Transverse colon (tissue), 4 donors: ENCODE data around the gene OLFML2A. TPM values are rescaled to one million over a fixed set of nuclear protein-coding genes. Genes with fewer than 3 reads are reported as not detected.

ENCODE experiments used
- DNase-seq: peaks from one replicate; pipeline ENCODE4 v3.0.0-alpha.2; 2019
- H3K27ac ChIP-seq, 4 donors: fragments of 200-600 bp; sonication (generic); 2 replicates each; pipeline ENCODE4 v1.5.1; 2016 to 2018; ENCODE audit warnings: inconsistent platforms in 4 of 4
- H3K27me3 ChIP-seq: fragments of 200-600 bp; sonication (generic); 2 replicates; pipeline ENCODE4 v1.5.1; 2017; ENCODE audit warnings: inconsistent platforms
- H3K36me3 ChIP-seq, 4 donors: fragments of 200-600 bp; sonication (generic); 2 replicates each; pipeline ENCODE4 v1.5.1; 2017 to 2019; ENCODE audit warnings: inconsistent platforms in 4 of 4
- H3K4me1 ChIP-seq, 4 donors: fragments of 200-600 bp; sonication (generic); 2 replicates each; pipeline ENCODE4 v1.5.1; 2017 to 2020; ENCODE audit warnings: inconsistent platforms in 4 of 4
- H3K4me3 ChIP-seq, 4 donors: fragments of 200-600 bp; sonication (generic); 1 replicate in 1 of 4; 2 replicates in 3 of 4; pipeline versions ENCODE4 v1.5.1 to v1.6.1; 2017 to 2019; ENCODE audit warnings: inconsistent platforms in 4 of 4
- H3K9me3 ChIP-seq, 2 donors: fragments of 200-600 bp; sonication (generic); 2 replicates each; pipeline ENCODE4 v1.5.1; 2017 to 2019; ENCODE audit warnings: inconsistent platforms in 2 of 2
- EP300 ChIP-seq: sonication (generic); formaldehyde crosslinking; IDR thresholded peaks from one replicate; pipeline ENCODE4 v1.6.1; 2017; ENCODE audit warnings: antibody characterized with exemption, low read depth
- POLR2A ChIP-seq: fragments of 450-650 bp; IDR thresholded peaks from one replicate; pipeline ENCODE4 v1.6.1; 2016; ENCODE audit warnings: antibody characterized with exemption, mild to moderate bottlenecking, moderate library complexity
- POLR2AphosphoS5 ChIP-seq, 3 donors: sonication (generic); formaldehyde crosslinking; IDR thresholded peaks; one replicate each; pipeline ENCODE4 v1.6.1; 2016; ENCODE audit warnings: antibody characterized with exemption in 3 of 3
- WGBS, 2 donors: methylation state at CpG; one replicate each; pipeline ENCODE4 v1.1.5; 2018; ENCODE audit warnings: low coverage in 1 of 2; 5-methylcytosine and 5-hydroxymethylcytosine counted together
- in situ Hi-C, 4 donors: fragments of 200-750 bp; cut with MboI; loops; one replicate each; pipeline versions ENCODE4 v1.15.0 to v1.15.1; 2017; ENCODE audit warnings: low sequenced_read_pairs in 3 of 4, low pct_ligation_motif_present in 1 of 4, low pct_unique_long_range_greater_than_20kb in 1 of 4
- intact Hi-C: fragments of 100-400 bp; cut with DNase I; formaldehyde crosslinking; loops from one replicate; pipeline ENCODE4 v1.15.1; 2023; ENCODE audit warnings: low total_unique reads
- total RNA-seq, 4 donors: library from RNA; depleted of rRNA; stranded (reverse); fragments of >200 nt; gene quantifications; one replicate each; pipeline ENCODE4 v1.1.0, GENCODE V29; 2016
- TF ChIP-seq, protein P1 (sequence below), 5 experiments: fragments of 200-600 bp in 3 of 5; fragments of 450-650 bp in 2 of 5; sonication (generic) in 3 of 5; IDR thresholded peaks; 1 replicate in 2 of 5; 2 replicates in 3 of 5; pipeline ENCODE4 v1.5.1; 2016 to 2017; ENCODE audit warnings: antibody characterized with exemption in 5 of 5, inconsistent platforms in 3 of 5, mild to moderate bottlenecking in 2 of 5, moderate library complexity in 1 of 5

The OLFML2A gene
- total RNA-seq, 4 donors from 2014 or later = 9.4 to 59.1 (median 16.0) TPM

DNA sequence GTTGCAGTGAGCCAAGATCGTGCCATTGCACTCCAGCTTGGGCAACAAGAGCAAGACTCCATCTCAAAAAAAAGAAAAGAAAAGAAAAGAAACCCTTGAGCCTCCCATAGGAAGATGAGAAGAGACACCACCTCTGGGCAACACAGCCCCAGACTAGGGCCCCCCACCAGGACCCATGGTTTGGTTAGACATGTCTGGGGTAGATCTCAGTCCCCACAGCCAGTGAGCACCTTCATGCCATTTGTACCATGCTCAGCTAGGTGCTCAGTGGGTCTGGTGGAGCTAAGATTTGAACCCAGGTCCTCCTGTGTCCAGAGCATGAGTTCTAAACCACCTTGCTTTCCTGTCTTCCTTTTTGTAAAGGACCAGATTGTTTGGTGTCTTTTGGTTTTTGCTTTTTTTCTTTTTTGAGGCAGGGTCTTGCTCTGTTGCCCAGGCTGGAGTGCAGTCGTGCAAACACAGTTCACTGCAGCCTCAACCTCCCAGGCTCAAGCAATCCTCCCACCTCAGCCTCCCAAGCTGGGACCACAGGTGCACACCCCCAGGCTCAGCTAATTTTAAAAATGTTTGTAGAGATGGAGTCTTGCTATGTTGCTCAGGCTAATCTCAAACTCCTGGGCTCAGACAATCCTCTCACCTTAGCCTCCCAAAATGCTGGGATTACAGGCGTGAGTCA, 11.7 kb downstream of the OLFML2A start:
- H3K27me3 ChIP-seq = no peaks in the 10 kb centered on the region
- H3K36me3 ChIP-seq = no peaks in the 10 kb centered on the region
- 83 to 93% methylated on average over 2 to 3 of the region's 3 CpGs for WGBS, 2 donors
- no peak overlapping the region for H3K27ac ChIP-seq
- peaks cover 0 to 2% (median 0%) of the 10 kb centered on the region in 4 donors for H3K4me1 ChIP-seq
- no peak for DNase-seq
- in situ Hi-C loops = loop anchor here in 2 of 4 donors (25.0 kb wide), 1 partner anchor 349 kb away; the partner anchor contains the start of gene SCAI (in 2 of the 2)
- TF ChIP-seq POLR2A (no peak), EP300 (no peak), POLR2AphosphoS5 (IDR thresholded peaks at IDR 0.05) (no peak)
- TF ChIP-seq, protein P1, sequence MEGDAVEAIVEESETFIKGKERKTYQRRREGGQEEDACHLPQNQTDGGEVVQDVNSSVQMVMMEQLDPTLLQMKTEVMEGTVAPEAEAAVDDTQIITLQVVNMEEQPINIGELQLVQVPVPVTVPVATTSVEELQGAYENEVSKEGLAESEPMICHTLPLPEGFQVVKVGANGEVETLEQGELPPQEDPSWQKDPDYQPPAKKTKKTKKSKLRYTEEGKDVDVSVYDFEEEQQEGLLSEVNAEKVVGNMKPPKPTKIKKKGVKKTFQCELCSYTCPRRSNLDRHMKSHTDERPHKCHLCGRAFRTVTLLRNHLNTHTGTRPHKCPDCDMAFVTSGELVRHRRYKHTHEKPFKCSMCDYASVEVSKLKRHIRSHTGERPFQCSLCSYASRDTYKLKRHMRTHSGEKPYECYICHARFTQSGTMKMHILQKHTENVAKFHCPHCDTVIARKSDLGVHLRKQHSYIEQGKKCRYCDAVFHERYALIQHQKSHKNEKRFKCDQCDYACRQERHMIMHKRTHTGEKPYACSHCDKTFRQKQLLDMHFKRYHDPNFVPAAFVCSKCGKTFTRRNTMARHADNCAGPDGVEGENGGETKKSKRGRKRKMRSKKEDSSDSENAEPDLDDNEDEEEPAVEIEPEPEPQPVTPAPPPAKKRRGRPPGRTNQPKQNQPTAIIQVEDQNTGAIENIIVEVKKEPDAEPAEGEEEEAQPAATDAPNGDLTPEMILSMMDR (IDR thresholded peaks at IDR 0.05) = no peak
- intact Hi-C loops = no loop called here
- no peaks in the 10 kb centered on the region for H3K9me3 ChIP-seq
- no peak overlapping the region for H3K4me3 ChIP-seq

DNA sequence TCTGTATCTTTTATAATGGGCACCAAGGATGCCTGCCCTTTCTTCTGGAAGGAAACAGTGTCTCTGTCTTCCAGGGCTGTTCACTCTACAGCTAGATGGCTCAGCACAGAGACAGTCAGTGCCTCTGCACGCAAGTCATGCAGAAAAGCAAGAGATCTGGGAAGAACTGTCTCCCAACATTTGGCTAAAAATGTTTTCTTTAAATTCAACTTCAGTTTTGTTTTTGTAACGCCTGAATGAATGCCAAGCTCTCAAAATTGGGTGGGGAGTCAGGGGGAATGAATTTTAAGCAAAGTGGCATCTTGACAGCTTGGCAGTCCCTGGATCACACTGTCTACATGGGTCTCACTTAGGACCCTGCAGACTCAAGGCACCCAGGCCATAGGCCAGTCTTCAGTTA, 12.6 kb downstream of the OLFML2A start:
- intact Hi-C loops (no loop called here), in situ Hi-C loops (loop anchor here in 2 of 4 donors (25.0 kb wide), 1 partner anchor 348 kb away; the partner anchor contains the start of gene SCAI (in 2 of the 2))
- H3K9me3 ChIP-seq = no peaks in the 10 kb centered on the region
- H3K4me3 ChIP-seq = no peak overlapping the region
- no peak for DNase-seq
- TF ChIP-seq, protein P1 (IDR thresholded peaks at IDR 0.05) = no peak
- TF ChIP-seq EP300 (no peak), POLR2AphosphoS5 (IDR thresholded peaks at IDR 0.05) (no peak), POLR2A (no peak)
- H3K4me1 ChIP-seq = no peaks in the 10 kb centered on the region
- H3K27me3 ChIP-seq = no peaks in the 10 kb centered on the region
- no peaks in the 10 kb centered on the region for H3K36me3 ChIP-seq
- H3K27ac ChIP-seq = no peak overlapping the region
- 76% methylated on average over 2 of the region's 2 CpGs; no CpG with 5 or more reads in 1 of the 2 donors for WGBS, 2 donors

DNA sequence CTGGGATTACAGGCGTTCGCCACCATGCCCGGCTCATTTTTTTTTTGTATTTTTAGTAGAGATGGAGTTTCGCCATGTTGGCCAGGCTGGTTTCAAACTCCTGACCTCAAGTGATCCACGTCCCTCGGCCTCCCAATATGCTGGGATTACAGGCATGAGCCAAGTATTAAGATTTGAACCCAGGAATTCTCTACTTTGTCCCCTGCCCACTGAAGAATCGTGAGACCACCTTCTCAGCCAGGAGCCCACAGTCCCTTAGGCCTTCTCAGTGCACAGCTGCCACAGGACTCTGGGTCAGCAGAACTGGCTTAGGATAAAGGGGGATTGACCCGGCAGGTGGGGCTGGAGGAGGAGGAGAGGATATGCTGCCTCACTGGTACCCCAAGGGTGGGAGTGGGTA, 13.4 kb downstream of the OLFML2A start:
- intact Hi-C loops (no loop called here), in situ Hi-C loops (loop anchor here in 2 of 4 donors (25.0 kb wide), 1 partner anchor 347 kb away; the partner anchor contains the start of gene SCAI (in 2 of the 2))
- WGBS, 2 donors = 86 to 88% methylated on average over 8 of the region's 8 CpGs

More for the DNA sequence above, 13.4 kb downstream of the OLFML2A start:
- no peak for DNase-seq
- TF ChIP-seq EP300 (no peak), POLR2A (no peak), POLR2AphosphoS5 (IDR thresholded peaks at IDR 0.05) (no peak)
- TF ChIP-seq, protein P1 (IDR thresholded peaks at IDR 0.05) = no peak
- Histone ChIP-seq H3K4me3 (no peak overlapping the region), H3K4me1 (no peaks in the 10 kb centered on the region), H3K27me3 (no peaks in the 10 kb centered on the region), H3K36me3 (no peaks in the 10 kb centered on the region), H3K9me3 (no peaks in the 10 kb centered on the region), H3K27ac (no peak overlapping the region)
